ENCODE data around the gene SNAI3. TPM values are rescaled to one million over a fixed set of nuclear protein-coding genes. Genes with fewer than 3 reads are reported as not detected.

Gene SNAI3
- total and polyA plus RNA-seq, 2 experiments from 2014 or later, result 10.3 to 19.4 TPM

- TF ChIP-seq, protein P1, sequence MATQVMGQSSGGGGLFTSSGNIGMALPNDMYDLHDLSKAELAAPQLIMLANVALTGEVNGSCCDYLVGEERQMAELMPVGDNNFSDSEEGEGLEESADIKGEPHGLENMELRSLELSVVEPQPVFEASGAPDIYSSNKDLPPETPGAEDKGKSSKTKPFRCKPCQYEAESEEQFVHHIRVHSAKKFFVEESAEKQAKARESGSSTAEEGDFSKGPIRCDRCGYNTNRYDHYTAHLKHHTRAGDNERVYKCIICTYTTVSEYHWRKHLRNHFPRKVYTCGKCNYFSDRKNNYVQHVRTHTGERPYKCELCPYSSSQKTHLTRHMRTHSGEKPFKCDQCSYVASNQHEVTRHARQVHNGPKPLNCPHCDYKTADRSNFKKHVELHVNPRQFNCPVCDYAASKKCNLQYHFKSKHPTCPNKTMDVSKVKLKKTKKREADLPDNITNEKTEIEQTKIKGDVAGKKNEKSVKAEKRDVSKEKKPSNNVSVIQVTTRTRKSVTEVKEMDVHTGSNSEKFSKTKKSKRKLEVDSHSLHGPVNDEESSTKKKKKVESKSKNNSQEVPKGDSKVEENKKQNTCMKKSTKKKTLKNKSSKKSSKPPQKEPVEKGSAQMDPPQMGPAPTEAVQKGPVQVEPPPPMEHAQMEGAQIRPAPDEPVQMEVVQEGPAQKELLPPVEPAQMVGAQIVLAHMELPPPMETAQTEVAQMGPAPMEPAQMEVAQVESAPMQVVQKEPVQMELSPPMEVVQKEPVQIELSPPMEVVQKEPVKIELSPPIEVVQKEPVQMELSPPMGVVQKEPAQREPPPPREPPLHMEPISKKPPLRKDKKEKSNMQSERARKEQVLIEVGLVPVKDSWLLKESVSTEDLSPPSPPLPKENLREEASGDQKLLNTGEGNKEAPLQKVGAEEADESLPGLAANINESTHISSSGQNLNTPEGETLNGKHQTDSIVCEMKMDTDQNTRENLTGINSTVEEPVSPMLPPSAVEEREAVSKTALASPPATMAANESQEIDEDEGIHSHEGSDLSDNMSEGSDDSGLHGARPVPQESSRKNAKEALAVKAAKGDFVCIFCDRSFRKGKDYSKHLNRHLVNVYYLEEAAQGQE (IDR thresholded peaks at IDR 0.05; ENCODE audit: unreplicated experiment), result no peak
- TF ChIP-seq STAT1 (IDR thresholded peaks at IDR 0.05; ENCODE audit: unreplicated experiment) (no peak), JUNB (IDR thresholded peaks at IDR 0.05; ENCODE audit: unreplicated experiment) (no peak), POLR2AphosphoS5 (IDR thresholded peaks at IDR 0.05; ENCODE audit: low read depth) (no peak), EZH2 (IDR thresholded peaks at IDR 0.05; ENCODE audit: low read depth, unreplicated experiment) (no peak)
- TF ChIP-seq, protein P2, sequence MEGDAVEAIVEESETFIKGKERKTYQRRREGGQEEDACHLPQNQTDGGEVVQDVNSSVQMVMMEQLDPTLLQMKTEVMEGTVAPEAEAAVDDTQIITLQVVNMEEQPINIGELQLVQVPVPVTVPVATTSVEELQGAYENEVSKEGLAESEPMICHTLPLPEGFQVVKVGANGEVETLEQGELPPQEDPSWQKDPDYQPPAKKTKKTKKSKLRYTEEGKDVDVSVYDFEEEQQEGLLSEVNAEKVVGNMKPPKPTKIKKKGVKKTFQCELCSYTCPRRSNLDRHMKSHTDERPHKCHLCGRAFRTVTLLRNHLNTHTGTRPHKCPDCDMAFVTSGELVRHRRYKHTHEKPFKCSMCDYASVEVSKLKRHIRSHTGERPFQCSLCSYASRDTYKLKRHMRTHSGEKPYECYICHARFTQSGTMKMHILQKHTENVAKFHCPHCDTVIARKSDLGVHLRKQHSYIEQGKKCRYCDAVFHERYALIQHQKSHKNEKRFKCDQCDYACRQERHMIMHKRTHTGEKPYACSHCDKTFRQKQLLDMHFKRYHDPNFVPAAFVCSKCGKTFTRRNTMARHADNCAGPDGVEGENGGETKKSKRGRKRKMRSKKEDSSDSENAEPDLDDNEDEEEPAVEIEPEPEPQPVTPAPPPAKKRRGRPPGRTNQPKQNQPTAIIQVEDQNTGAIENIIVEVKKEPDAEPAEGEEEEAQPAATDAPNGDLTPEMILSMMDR (conservative IDR thresholded peaks at IDR 0.05; ENCODE audit: low read depth in 2 of 2), result no peak
Measured at GRCh38 chr16:88703486-88704309, 17.4 kb upstream of the SNAI3 start (continued).

DNA sequence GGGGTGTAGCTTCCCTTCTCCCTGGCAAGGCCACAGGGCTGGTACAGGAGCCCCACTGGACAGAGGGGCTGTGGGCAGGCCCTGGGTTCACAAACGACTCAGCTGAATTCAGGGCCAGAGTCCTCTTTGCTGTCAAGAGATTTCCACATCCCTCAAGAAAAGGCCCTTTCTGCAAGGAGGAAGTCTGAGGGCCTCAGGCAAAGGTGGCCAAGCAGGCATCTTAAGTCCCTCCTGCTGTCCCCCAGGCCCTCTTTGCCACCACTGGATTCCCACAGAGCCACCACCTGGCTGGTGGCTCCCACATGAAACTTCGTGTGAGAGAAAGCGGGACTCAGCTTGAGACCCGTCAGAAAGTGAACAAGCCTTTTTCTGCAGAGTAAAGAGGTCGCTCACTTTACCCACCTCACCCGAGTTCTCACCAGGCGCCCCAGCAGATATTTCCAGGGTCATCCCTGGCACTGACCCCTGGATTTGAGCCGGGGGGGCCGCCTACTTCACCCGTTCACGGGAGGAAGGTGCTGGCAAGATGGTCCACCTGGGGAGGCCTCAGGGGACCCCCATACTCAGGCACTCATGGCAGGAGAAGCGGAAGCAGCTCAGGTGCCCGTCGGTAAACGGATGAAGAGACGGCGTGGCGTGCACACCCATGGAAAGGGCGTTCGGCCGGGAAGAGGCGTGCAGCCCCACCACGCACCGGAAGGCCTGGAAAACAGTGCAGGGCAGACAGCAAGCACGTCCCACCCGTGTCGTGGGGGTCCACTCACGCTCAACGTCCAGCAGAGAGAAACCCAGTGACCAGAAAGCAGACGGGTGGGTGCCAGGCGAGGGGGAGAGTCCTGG is 16.3 kb upstream of the SNAI3 start:
- Mint-ChIP-seq H3K4me3 (no peak overlapping the region), H3K4me1 (peaks cover 20% of the 10 kb centered on the region), H3K27ac (no peak overlapping the region), H3K27me3 (ENCODE audit: insufficient read depth, low read depth, poor library complexity) (peaks cover 13% of the 10 kb centered on the region), H3K9me3 (no peaks in the 10 kb centered on the region), H3K36me3 (ENCODE audit: low read depth) (no peaks in the 10 kb centered on the region; the same call in 2 of the 3 replicates)
- Histone ChIP-seq H3K36me3 (ENCODE audit: insufficient read depth) (no peaks in the 10 kb centered on the region), H3K27ac (ENCODE audit: low read depth) (no peak overlapping the region), H3K9me2 (ENCODE audit: insufficient read depth) (no peaks in the 10 kb centered on the region), H4K20me1 (replicated peaks; ENCODE audit: insufficient read depth) (peaks cover 5% of the 10 kb centered on the region; the same call in 1 of the 2 replicates), H3K79me2 (replicated peaks; ENCODE audit: insufficient read depth) (peaks cover 31% of the 10 kb centered on the region), H3K4me1 (ENCODE audit: insufficient read depth) (peaks cover 5% of the 10 kb centered on the region; the same call in 1 of the 2 replicates), H3F3A (replicated peaks; ENCODE audit: low read depth) (0 out of 2 replicates have a peak, but pooled peaks cover 2% of the 10 kb centered on the region), H3K4me3 (no peak overlapping the region), H3K4me2 (no peak overlapping the region), H3K27me3 (ENCODE audit: insufficient read depth) (no peaks in the 10 kb centered on the region), H2AFZ (no peak overlapping the region)
- ATAC-seq (no peak), DNase-seq (ENCODE audit: low spot score) (no peak)
- TF ChIP-seq NANOG (IDR thresholded peaks at IDR 0.05; ENCODE audit: borderline replicate concordance) (no peak), POLR2AphosphoS5 (IDR thresholded peaks at IDR 0.05; ENCODE audit: low read depth) (no peak), STAT1 (IDR thresholded peaks at IDR 0.05; ENCODE audit: unreplicated experiment) (no peak)
- TF ChIP-seq, protein P2 (conservative IDR thresholded peaks at IDR 0.05; ENCODE audit: low read depth in 2 of 2), result no peak
- TF ChIP-seq, protein P1 (IDR thresholded peaks at IDR 0.05; ENCODE audit: unreplicated experiment), result no peak

All from GM23338 (cell line).